ENCODE results near the gene EFS.

The EFS gene

DNA sequence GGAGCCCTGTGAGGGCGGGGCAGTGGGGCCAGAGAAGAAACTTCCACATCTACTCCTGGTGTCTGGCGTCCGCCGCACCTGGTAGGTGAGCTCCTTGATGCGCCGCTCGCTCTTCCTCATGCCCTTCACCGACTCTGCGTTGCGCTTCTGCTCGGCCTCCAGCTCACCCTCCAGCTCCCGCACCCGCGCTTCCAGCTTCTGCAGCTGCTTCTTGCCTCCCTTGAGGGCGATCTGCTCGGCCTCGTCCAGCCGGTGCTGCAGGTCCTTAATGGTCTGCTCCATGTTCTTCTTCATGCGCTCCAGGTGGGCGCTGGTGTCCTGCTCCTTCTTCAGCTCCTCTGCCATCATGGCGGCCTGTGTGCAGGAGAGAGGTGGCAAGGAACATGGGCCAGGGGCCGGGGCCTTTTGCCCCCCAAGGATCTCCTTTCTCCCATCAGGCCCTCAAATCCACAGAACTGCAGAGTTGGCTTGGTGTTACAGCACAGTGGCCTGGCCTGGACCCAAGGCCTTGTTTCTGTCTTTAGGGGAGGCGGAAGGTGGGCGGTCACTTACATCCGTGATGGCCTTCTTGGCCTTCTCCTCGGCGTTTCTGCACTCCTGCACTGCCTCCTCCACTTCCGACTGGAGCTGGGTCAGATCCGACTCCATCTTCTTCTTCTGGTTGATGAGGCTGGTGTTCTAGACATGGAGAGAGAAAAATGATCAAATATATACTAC lies 19.6 kb upstream of the EFS start:
- Histone ChIP-seq H3K9me3 (ENCODE audit: severe bottlenecking) (no peaks in the 10 kb centered on the region), H3K27ac (no peak overlapping the region), H3K36me3 (no peaks in the 10 kb centered on the region), H3K4me3 (ENCODE audit: low read depth, low read length) (no peak overlapping the region), H3K27me3 (ENCODE audit: insufficient read depth, low read depth, severe bottlenecking) (no peaks in the 10 kb centered on the region)
- DNase-seq: no peak
- TF ChIP-seq CTCF (IDR thresholded peaks at IDR 0.05; ENCODE audit: low read depth, low read length): no peak

DNA sequence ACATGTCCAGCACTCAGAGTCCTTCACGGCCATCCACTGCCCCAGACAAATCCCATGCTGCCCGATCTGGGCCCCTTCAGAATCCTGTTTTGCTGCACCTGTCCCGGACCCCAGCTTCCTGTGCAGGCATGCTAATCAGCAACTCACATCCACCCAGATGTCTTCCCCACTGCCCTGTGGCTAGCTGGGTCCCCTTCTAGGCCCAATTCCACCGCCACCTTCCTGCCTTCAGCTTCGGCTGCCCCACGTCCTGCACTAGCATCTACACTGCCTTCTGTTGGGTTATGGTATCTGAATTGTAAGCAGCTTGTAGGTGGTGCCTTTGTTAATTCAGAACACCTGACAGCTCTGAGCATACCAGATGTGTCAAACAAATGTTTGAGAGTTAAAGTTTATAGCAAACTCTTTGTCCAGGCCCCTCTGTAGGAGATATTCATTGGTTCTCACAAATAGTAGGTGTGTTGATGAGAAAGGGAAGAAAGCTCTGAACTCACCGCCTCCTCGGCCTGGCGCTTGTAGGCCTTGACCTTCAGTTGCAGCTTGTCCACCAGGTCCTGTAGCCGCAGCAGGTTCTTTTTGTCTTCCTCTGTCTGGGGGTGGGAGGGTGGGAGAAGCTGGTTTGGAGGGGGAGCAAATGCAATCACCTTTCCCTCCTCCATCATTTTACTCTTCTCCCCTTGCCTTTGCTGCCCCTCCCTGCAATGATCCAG lies 17.9 kb upstream of the EFS start:
- Histone ChIP-seq H3K9me3 (ENCODE audit: severe bottlenecking) (no peaks in the 10 kb centered on the region), H3K27ac (no peak overlapping the region), H3K27me3 (ENCODE audit: insufficient read depth, low read depth, severe bottlenecking) (no peaks in the 10 kb centered on the region), H3K36me3 (no peaks in the 10 kb centered on the region), H3K4me3 (ENCODE audit: low read depth, low read length) (no peak overlapping the region)
- TF ChIP-seq CTCF (IDR thresholded peaks at IDR 0.05; ENCODE audit: low read depth, low read length): no peak
- no peak for DNase-seq

GRCh38 chr14:23382276-23382675 lies 17.3 kb upstream of the EFS start:
- no peak overlapping the region for H3K27ac ChIP-seq
- DNase-seq: no peak
- no peaks in the 10 kb centered on the region for H3K27me3 ChIP-seq (ENCODE audit: insufficient read depth, low read depth, severe bottlenecking)
- H3K9me3 ChIP-seq (ENCODE audit: severe bottlenecking): no peaks in the 10 kb centered on the region
- H3K4me3 ChIP-seq (ENCODE audit: low read depth, low read length): no peak overlapping the region
- no peaks in the 10 kb centered on the region for H3K36me3 ChIP-seq
- TF ChIP-seq CTCF (IDR thresholded peaks at IDR 0.05; ENCODE audit: low read depth, low read length): no peak

- no peak for TF ChIP-seq CTCF (IDR thresholded peaks at IDR 0.05; ENCODE audit: low read depth, low read length)
- H3K4me3 ChIP-seq (ENCODE audit: low read depth, low read length): no peak overlapping the region
- no peak overlapping the region for H3K27ac ChIP-seq
- no peak for DNase-seq
- H3K36me3 ChIP-seq: no peaks in the 10 kb centered on the region
- H3K9me3 ChIP-seq (ENCODE audit: severe bottlenecking): no peaks in the 10 kb centered on the region
- no peaks in the 10 kb centered on the region for H3K27me3 ChIP-seq (ENCODE audit: insufficient read depth, low read depth, severe bottlenecking)
These were observed 16.9 kb upstream of the EFS start for GRCh38 chr14:23381871-23382270.

GRCh38 chr14:23380976-23381375 lies 16.0 kb upstream of the EFS start:
- no peak for TF ChIP-seq CTCF (IDR thresholded peaks at IDR 0.05; ENCODE audit: low read depth, low read length)
- DNase-seq: no peak
- no peaks in the 10 kb centered on the region for H3K27me3 ChIP-seq (ENCODE audit: insufficient read depth, low read depth, severe bottlenecking)

More at GRCh38 chr14:23380976-23381375, 16.0 kb upstream of the EFS start:
- Histone ChIP-seq H3K36me3 (no peaks in the 10 kb centered on the region), H3K27ac (no peak overlapping the region), H3K9me3 (ENCODE audit: severe bottlenecking) (no peaks in the 10 kb centered on the region), H3K4me3 (ENCODE audit: low read depth, low read length) (no peak overlapping the region)

Data from WERI-Rb-1 (cell line).